MM.1S (cell line): ENCODE data around the gene DAD1.

ENCODE experiments used
- DNase-seq: peaks from one replicate; pipeline ENCODE4 v3.0.0-alpha.2; 2015
- H2AFZ ChIP-seq: fragments of 300-600 bp; sonication (generic); 2 replicates; pipeline ENCODE4 v1.6.0; 2016; ENCODE audit warnings: antibody characterized with exemption, low read length
- H3F3A ChIP-seq: fragments of 300-600 bp; sonication (generic); 2 replicates; pipeline ENCODE4 v1.6.1; 2016; ENCODE audit warnings: mild to moderate bottlenecking, antibody characterized with exemption, low read length, moderate library complexity, mixed read lengths; ENCODE audit not compliant: insufficient read depth
- H3K27ac ChIP-seq: fragments of 300-600 bp; sonication (generic); 2 replicates; pipeline ENCODE4 v1.5.1; 2016; ENCODE audit warnings: mild to moderate bottlenecking, low read length
- H3K27me3 ChIP-seq: fragments of 300-600 bp; sonication (generic); replicated peaks from 2 replicates; pipeline ENCODE4 v1.6.0; 2016; ENCODE audit warnings: low read length; ENCODE audit not compliant: insufficient read depth
- H3K36me3 ChIP-seq: fragments of 300-600 bp; sonication (generic); replicated peaks from 2 replicates; pipeline ENCODE4 v1.6.1; 2016; ENCODE audit warnings: mild to moderate bottlenecking, low read length, mixed read lengths; ENCODE audit not compliant: insufficient read depth
- H3K4me1 ChIP-seq: fragments of 300-600 bp; sonication (generic); 2 replicates; pipeline ENCODE4 v1.6.1; 2016; ENCODE audit warnings: low read length, mixed read lengths
- H3K4me2 ChIP-seq: fragments of 300-600 bp; sonication (generic); 2 replicates; pipeline ENCODE4 v1.6.0; 2016; ENCODE audit warnings: low read depth, low read length
- H3K4me3 ChIP-seq: fragments of 300-600 bp; sonication (generic); 2 replicates; pipeline ENCODE4 v1.5.1; 2016; ENCODE audit warnings: low read length, mixed read lengths
- H3K79me2 ChIP-seq: fragments of 300-600 bp; sonication (generic); 2 replicates; pipeline ENCODE4 v1.6.1; 2016; ENCODE audit warnings: mixed run types, low read length, mixed read lengths
- H3K9ac ChIP-seq: fragments of 300-600 bp; sonication (generic); 2 replicates; pipeline ENCODE4 v1.6.1; 2016; ENCODE audit warnings: low read length, mixed read lengths
- H3K9me2 ChIP-seq: fragments of 300-600 bp; sonication (generic); replicated peaks from 2 replicates; pipeline ENCODE4 v1.6.1; 2016; ENCODE audit warnings: mild to moderate bottlenecking, low read length, mixed read lengths; ENCODE audit not compliant: insufficient read depth
- H3K9me3 ChIP-seq: fragments of 300-600 bp; sonication (generic); replicated peaks from 2 replicates; pipeline ENCODE4 v1.6.1; 2016; ENCODE audit warnings: mild to moderate bottlenecking, low read length, mixed read lengths; ENCODE audit not compliant: insufficient read depth
- H4K20me1 ChIP-seq: fragments of 300-600 bp; sonication (generic); 2 replicates; pipeline ENCODE4 v1.6.1; 2016; ENCODE audit warnings: mild to moderate bottlenecking, low read length, moderate library complexity, mixed read lengths; ENCODE audit not compliant: insufficient read depth
- EZH2 ChIP-seq: fragments of 300-600 bp; sonication (generic); optimal IDR thresholded peaks from 2 replicates; pipeline ENCODE3; 2017; ENCODE audit warnings: low read depth, mild to moderate bottlenecking, antibody characterized with exemption, low read length, mixed read lengths
- EZH2phosphoT487 ChIP-seq: fragments of 300-600 bp; sonication (generic); IDR thresholded peaks from 2 replicates; pipeline ENCODE4 v1.6.1; 2018; ENCODE audit warnings: antibody characterized with exemption, low read length
- TF ChIP-seq, protein P1 (sequence below): fragments of 300-600 bp; sonication (generic); IDR thresholded peaks from 2 replicates; pipeline ENCODE4 v1.5.1; 2016; ENCODE audit warnings: antibody characterized with exemption, low read length, mixed read lengths

DAD1 gene

GRCh38 chr14:22564463-22564862 is 24.6 kb downstream of the DAD1 start:
- Histone ChIP-seq H3K4me1 (peaks cover 64% of the 10 kb centered on the region), H3K36me3 (no peaks in the 10 kb centered on the region), H3K9ac (peak overlapping the region; percentile 49), H3K4me3 (no peak overlapping the region), H3K9me3 (no peaks in the 10 kb centered on the region), H3F3A (peaks cover 37% of the 10 kb centered on the region), H3K4me2 (peak overlapping the region; percentile 60), H2AFZ (no peak overlapping the region), H4K20me1 (no peaks in the 10 kb centered on the region), H3K9me2 (no peaks in the 10 kb centered on the region), H3K27me3 (no peaks in the 10 kb centered on the region), H3K79me2 (peaks cover 30% of the 10 kb centered on the region), H3K27ac (peak overlapping the region; percentile 97)
- no peak for DNase-seq
- TF ChIP-seq EZH2phosphoT487 (no peak), EZH2 (no peak)
- TF ChIP-seq, protein P1, sequence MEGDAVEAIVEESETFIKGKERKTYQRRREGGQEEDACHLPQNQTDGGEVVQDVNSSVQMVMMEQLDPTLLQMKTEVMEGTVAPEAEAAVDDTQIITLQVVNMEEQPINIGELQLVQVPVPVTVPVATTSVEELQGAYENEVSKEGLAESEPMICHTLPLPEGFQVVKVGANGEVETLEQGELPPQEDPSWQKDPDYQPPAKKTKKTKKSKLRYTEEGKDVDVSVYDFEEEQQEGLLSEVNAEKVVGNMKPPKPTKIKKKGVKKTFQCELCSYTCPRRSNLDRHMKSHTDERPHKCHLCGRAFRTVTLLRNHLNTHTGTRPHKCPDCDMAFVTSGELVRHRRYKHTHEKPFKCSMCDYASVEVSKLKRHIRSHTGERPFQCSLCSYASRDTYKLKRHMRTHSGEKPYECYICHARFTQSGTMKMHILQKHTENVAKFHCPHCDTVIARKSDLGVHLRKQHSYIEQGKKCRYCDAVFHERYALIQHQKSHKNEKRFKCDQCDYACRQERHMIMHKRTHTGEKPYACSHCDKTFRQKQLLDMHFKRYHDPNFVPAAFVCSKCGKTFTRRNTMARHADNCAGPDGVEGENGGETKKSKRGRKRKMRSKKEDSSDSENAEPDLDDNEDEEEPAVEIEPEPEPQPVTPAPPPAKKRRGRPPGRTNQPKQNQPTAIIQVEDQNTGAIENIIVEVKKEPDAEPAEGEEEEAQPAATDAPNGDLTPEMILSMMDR, result no peak

DNA sequence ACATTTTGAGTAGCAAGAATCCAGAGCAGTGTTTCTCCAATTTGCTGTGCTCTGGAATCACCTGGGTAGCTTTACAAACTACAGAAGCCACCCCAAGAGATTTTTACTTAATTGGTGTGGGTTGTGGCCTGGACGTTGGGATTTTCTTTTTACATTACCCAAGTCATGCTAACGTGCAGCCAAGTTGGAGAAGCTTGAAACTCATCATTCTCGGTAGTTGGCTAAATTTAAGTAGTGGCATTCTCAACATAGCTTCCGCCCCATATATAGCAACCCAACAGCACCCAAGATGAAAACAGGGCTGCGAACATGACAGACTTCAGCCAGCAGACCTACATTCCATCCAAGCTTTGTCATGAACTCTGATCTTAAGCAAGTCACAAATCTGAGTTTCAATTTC is 25.0 kb downstream of the DAD1 start:
- Histone ChIP-seq H2AFZ (no peak overlapping the region), H3K9me3 (no peaks in the 10 kb centered on the region), H3K36me3 (no peaks in the 10 kb centered on the region), H3K4me3 (no peak overlapping the region), H4K20me1 (no peaks in the 10 kb centered on the region), H3K9me2 (no peaks in the 10 kb centered on the region), H3F3A (peaks cover 37% of the 10 kb centered on the region), H3K27me3 (no peaks in the 10 kb centered on the region), H3K9ac (peak overlapping the region; percentile 49; the same call in 1 of the 2 replicates), H3K79me2 (peaks cover 26% of the 10 kb centered on the region), H3K4me1 (peaks cover 64% of the 10 kb centered on the region), H3K27ac (peak overlapping the region; percentile 97), H3K4me2 (peak overlapping the region; percentile 60)
- no peak for TF ChIP-seq EZH2
- TF ChIP-seq EZH2phosphoT487, result no peak
- TF ChIP-seq, protein P1, result no peak
- DNase-seq, result peak; percentile 55

DNA sequence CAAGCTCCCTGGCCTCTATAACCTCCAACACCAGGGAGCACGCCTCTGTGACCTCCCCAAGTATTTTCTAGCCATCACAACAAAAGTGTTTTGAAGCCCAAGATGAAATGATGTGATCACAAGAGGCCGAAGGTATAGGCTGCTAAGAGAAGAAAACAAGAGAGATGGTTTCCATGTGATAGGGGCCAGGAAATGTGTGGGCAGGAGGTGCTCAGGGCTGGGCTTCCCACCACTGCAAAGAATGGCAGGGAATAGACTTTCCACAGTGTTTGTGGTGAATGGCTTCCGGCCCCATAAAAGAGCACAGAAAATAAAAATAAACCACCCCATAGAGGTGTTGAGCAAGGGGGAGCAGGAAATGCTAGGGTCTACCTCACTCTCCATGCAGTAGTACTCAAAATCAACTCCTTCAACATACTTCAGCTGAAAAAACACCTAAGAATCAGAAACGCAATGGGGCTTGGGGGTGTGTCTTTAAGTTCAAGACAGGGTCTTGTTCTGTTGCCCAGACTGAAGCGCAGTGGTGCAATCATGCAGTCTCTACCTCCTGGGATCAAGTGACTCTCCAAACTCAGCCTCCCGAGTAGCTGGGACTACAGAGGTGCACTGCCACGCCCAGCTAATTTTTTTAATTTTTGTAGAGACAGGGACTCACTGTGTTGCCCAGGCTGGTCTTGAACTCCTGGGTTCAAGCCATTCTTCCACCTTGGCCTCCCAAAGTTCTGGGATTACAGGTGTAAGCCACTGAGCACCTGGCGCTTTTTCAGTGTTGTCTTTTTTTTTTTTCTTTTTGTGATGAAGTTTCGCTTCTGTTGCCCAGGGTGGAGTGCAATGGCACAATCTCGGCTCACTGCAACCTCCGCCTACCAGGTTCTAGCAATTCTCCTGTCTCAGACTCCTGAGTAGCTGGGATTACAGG is 27.1 kb downstream of the DAD1 start:
- Histone ChIP-seq H3K27me3 (no peaks in the 10 kb centered on the region), H4K20me1 (no peaks in the 10 kb centered on the region), H3K9me2 (no peaks in the 10 kb centered on the region), H3K9me3 (no peaks in the 10 kb centered on the region), H3K4me3 (no peak overlapping the region), H3K79me2 (peaks cover 18% of the 10 kb centered on the region; the same call in 1 of the 2 replicates), H3F3A (peaks cover 29% of the 10 kb centered on the region), H3K4me1 (peaks cover 60% of the 10 kb centered on the region), H2AFZ (no peak overlapping the region), H3K27ac (no peak overlapping the region), H3K36me3 (no peaks in the 10 kb centered on the region), H3K9ac (no peak overlapping the region), H3K4me2 (no peak overlapping the region)
- DNase-seq, result no peak
- TF ChIP-seq EZH2 (no peak), EZH2phosphoT487 (no peak)
- TF ChIP-seq, protein P1, result no peak
